H54 (cell line): ENCODE data around the gene ARPC2.

ENCODE experiments used
- DNase-seq: peaks from one replicate; pipeline ENCODE4 v3.0.0; 2011; ENCODE audit warnings: low spot score, mixed read lengths; ENCODE audit not compliant: insufficient read length
- FAIRE-seq: peaks from 3 replicates; lab custom pipeline; 2011; peaks lifted over from hg19 to GRCh38; lab: Jason Lieb, UNC
- POLR2A ChIP-seq: IDR thresholded peaks from 2 replicates; pipeline ENCODE4 v1.6.1; 2011; ENCODE audit warnings: low read depth, mild to moderate bottlenecking, low read length

Gene ARPC2

DNA sequence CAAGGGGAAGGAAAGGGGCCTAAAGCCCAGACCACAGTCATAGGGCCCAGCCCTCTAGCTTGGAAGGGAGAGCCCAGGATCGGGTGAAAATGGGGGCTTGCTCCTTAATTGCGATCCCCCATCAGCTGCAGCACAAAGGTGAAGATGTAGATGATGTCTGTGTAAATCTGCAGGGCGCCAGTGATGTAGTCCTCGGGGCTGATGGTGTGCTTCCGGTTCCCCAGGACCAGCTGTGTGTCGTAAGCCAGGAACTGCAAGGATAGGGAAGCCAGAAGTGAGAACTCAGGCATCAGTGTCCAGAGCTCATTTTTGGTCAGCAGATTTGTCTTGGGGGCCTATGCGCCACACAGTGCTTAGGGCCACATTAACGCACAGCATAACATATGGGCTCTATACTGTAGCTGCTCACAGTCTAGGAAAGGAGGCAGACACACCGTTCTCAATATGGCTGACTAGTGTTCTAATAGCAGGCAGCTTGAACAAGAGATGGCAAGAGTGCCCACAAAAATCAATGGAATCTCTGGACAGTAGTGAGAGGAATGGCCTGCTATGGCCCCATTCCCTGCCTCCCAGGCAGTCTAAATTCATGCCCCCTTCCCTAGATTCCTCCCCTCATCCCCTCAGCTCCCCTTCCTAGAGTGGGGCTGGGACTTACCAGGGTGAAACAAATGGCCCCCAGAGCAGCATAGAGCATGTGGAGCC is 58.5 kb downstream of the ARPC2 start:
- DNase-seq: no peak
- no peak for FAIRE-seq
- no peak for TF ChIP-seq POLR2A

DNA sequence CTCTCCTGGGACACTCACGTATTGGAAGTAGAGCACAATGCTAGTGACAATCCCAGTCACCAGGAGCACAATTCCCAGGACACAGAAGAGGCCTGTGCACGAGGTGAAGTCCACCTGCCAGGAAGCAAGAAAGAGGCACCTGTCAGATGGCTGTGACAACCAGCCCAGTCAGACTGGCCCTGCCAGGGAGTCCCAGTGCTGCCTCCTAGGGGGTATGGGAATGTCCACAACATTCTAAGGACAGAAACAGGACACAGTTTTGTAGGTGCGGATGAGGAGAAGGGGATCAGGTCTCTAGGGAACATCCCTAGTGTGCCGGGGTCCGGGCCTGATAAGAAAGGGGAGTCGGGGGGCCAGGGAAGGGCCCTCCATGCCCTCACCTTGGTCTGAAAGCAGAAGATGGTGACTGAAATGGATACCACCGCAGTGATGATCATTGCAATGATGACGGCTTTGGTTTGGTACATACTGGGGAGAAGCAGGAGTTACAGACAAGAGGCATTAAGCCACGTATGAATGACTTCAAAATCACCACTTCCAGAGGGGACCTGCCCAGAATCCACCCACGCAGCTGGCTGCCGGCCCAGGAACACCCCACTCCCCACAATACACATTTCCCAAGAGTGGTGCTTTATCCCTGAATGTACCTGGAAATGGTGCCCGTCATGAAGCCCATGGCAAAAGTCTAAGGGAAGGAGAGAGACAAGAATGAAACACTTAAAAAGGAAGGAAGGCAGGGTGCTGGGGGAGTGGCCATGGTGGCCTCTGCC is 60.2 kb downstream of the ARPC2 start:
- TF ChIP-seq POLR2A: no peak
- FAIRE-seq: no peak
- DNase-seq: no peak

DNA sequence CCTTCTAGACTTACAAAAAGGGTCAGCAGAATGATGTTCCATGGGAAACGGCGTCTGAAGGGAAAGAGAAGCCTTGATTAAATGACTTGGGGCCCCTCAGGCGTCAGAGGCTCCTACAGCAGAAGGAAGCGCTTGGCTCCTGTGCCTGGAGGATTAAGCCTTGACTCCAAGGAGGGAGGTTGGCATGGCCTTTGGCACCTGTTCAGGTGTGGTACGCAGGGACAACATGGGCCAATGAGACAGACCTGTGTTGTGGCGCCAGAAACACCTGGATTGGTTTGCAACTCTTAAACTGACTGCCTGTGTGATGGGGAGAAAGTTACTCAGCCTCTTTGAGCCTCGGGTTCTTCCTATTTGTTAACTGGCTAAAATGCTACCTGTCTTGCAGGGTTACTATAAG is 60.9 kb downstream of the ARPC2 start:
- no peak for DNase-seq
- TF ChIP-seq POLR2A: no peak
- no peak for FAIRE-seq

DNA sequence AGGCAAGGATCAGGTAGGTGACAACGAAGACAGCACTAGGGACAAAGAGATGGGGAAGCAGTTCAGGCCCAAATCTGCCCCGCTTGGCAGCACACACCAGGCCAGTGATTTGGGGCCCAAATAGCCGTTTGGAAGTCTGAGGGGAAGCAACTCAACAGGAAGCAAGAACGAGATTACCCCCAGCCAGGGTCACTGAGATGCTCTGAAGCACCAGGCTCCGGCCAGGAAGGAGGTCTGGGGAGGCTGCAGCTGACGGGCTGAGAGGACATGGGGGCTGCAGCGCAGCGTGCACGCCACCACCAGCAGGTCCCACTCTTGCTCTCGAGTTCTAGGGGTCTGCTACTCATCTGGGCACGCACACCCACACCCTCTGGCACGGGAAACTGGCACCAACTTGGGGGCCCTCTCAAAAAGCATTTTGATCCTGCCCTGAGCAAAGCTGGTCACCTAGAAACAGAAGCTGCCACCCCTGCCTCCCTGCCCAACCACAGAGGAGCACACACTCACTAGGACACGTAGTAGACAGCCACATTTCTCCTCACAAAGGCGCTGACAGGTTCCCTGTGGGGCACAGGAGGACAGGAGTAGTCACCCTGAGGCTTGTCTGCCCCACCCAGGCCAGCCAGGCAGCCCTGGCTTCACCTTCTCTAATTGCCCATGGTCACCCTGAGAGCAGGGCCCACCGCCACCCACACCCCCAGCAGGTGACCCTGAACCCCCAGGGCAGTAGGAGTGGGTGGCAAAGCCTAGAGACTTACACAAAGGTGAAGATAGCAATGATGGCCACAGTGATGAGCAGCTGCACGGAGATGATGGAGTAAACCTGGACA is 61.8 kb downstream of the ARPC2 start:
- TF ChIP-seq POLR2A: no peak
- DNase-seq (no peak), FAIRE-seq (no peak)

DNA sequence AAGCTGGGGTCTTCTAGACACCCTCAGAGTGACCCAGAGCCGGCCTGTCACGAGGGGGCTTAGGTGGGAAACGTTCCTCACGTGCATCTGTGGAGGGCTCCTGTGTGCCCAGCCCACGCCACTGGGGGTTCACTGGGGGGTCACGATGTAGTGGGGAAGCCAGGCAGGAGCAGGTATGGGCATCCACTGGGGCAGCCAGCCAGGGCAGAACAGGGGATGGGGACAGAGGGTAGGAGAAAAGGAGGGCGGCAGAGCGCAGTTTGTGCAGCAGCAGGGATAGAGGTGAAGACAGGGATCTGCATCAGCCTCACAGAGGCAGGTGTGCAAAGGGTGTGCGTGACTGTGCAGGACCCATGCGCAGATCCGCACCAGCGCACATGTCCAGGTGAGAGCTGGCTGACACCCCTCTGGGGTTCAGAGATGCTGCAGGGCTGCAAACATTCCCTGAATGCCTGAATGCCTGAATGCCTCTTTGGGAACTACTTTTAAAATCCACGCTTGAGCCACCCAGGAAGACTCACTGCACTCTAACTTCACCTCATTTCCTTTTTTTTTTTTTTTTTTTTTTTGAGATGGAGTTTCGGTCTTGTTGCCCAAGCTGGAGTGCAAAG is 63.4 kb downstream of the ARPC2 start:
- DNase-seq (no peak), FAIRE-seq (no peak)
- no peak for TF ChIP-seq POLR2A

DNA sequence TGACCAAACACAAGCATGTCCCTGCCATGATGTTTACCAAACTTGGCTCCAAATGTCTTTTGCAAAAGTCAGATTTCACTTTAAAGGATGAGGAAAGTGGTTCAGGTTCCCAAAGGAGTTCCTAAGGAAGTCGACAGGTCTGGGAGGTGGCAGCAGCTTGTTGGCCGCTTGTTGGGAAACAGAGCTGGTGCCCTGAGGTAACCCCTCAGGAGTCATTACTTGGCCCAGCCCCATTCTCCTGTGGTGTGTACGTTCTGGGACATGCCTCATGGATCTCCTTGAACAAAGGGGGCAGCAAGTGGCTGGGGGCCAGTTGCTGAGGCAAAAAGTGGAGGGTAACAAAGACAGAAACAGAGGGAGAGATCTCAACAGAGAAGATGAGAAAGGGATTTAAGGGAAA is 64.5 kb downstream of the ARPC2 start:
- no peak for TF ChIP-seq POLR2A
- FAIRE-seq: no peak
- no peak for DNase-seq

DNA sequence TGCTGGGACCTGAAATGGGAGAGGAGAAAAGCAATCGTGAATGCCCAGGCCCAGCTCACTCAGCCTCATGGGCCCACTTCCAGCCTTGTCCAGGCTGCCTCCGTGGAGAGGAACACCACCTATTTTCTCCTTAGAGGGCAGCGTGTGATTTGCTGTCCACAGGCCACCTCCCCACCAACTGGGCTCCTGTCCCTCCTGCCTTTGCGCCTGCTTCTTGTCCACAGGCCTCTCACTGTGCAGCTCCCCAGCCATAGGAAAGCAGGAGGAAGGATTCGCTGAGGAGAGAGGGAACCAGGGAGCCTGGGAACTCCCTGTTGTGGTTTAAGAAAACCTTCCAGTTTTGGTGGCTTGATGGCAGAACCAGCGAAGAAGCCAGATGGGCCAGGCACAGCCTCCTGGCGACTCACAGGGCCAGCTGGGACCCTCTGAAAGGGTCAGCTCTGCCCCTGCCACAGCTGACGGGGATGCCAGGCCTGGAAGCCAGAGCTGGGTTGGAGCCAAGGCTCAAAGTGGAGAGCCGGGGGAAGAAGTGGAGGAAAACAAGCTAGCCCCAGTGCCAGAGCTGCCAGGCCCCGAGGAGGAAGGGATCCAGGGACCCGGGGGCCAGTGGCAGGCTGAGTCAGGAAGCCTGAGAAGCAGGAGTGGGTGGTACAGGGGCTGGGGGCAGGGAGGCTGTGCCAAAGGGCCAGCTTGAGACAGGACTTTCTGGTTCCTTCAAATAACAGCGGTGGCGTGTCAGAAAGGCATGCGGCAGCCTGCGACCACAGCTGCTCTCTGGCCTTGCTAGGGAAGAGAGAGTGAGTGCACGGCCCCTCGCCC is 65.4 kb downstream of the ARPC2 start:
- FAIRE-seq (no peak), DNase-seq (no peak)
- TF ChIP-seq POLR2A: no peak

DNA sequence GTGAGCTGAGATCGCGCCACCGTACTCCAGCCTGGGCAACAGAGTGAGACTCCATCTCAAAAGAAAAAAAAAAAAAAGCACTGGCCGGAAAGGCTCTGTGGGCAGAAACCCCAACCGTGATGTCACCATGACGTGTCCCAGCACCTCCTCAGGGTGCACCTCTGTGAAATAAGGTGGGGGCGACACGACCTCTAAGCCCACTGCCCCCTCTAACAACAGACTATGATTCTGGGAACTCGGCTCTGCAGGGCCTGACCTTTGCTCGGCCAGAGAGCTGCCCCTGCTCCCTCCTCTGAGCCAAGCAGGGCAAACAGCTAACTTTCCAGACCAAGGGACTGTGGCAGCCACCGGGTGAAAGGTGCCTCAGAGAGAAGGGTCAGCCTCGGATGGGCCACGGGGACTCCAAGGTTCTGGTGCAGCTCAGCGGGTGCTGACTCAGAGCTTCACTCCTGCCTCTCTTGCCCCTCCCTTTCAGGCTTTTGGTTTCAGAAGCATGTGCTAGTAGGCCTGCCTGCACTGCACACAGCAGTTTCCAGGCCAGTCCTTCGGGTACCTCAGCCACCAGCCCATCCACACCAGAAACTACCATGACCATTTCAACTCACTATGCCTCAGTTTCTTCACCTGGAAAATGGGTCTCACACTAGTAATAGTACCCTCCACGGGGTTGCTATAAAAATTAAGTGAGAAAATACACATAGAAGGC is 67.3 kb downstream of the ARPC2 start:
- peak; percentile 71 for FAIRE-seq
- peak; percentile 80 for DNase-seq
- TF ChIP-seq POLR2A: no peak

DNA sequence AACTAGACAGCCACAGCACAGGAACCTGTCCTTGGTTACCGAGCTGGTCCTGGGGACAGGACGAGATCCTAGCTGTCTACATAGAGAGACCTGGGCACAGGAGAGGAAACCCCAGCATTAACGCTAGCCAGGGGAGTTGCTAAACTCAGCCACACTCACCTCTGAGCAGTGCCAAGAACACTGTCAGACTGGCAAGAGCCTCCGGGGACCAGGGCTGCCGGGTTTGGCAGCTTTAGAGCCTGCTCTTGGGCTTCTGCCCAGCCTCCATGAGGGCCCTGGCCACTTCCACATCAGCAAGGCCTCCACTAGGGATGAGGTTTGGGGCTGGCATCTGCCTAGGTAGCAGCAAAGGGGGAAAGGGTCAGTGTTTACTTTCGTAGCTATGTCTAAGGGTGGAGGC is 68.6 kb downstream of the ARPC2 start:
- FAIRE-seq (no peak), DNase-seq (no peak)
- TF ChIP-seq POLR2A: no peak

DNA sequence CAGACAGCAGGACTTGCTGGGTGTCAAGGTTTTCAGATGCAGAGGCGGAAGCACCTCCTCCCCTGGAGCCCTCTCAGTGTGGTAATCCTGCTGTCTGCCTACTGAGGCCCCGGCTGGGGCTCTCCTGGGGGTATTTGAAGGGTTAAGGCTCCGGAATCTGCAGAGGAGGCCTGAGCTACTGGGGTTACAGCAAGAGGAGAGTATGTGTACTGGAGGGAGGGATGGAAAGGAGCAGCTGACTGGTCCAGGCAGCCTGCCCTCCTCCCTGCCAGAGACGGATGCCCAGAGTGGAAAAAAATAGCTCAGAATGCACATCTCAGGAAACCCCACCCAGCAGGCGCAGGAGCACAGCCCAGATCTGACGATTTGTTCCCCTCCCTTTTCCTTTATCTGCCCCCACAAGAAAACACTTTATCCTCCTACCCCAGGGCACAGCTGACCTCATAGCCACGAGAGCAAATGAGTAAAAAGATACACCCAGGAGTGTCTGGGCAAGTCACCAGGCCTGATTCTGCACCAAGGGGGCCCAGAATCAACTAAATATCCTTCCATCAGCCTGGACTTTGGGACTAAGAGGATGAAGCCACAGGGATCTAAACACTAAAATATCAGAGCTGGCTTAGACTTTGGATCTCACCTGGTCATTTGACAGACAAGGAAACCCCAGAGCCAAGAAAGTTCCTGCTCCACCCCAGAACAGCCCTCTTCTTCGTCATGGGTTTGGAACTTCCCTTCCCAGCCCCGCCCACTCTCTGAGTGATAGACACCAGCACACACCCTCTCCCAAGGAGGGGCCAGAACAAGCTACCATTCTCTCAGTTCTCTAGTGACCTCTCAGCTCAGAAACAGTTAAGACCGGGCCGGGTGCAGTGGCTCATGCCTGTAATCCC is 69.8 kb downstream of the ARPC2 start:
- FAIRE-seq (peak; percentile 53), DNase-seq (peak; percentile 83)
- TF ChIP-seq POLR2A: peak; percentile 34; the same call in 1 of the 2 replicates

DNA sequence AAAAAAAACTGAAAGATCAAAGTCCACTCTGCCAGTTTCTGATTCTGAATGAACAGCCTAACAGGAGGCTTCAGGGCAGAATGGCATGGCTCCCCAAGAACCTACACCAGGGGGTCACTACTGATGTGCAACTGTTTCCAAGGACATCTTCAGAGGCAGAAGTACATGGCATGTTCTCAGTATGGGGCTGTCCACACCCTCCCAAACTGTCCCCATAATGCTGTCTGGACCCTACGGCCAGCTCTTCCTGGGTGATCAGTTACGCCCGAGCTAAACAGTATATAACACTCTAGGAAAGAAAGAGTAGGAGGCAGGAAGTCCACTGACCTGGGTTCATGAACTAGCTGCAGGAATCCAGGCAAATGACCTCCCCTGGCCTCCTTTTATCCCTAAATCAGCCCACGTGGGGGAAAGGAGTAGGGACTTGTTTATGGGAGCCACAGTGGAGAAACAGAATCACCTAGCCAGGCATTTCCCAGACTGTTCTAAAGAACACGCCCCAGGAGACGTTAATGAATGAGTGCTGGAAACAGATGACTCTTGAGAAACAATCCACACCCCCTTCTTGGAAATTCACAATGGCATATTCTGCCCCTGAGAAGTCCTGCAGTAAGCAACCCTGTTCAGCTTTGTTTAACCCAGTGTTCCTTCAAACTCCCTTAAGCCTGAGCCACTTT is 72.8 kb downstream of the ARPC2 start:
- FAIRE-seq: no peak
- no peak for DNase-seq
- TF ChIP-seq POLR2A: no peak
